Epithelial cell of esophagus (primary cell): ENCODE data around the gene C10orf120.

Experiments used
- DNase-seq: peaks from one replicate; pipeline ENCODE4 v3.0.0; 2010; ENCODE audit warnings: low read depth
- H3K4me3 ChIP-seq: 2 replicates; pipeline ENCODE4 v1.5.1; 2011; ENCODE audit warnings: mild to moderate bottlenecking, low read length, control low read depth
- CTCF ChIP-seq: IDR thresholded peaks from 2 replicates; pipeline ENCODE4 v1.5.1; 2011; ENCODE audit warnings: low read depth, mild to moderate bottlenecking, low read length, control low read depth, inconsistent platforms; ENCODE audit not compliant: insufficient read depth; ENCODE audit errors: missing control alignments

C10orf120 gene

GRCh38 chr10:122689146-122689820 is 10.4 kb downstream of the C10orf120 start:
- no peak for TF ChIP-seq CTCF
- no peak for DNase-seq
- H3K4me3 ChIP-seq, result no peak overlapping the region

GRCh38 chr10:122688293-122688989 is 11.2 kb downstream of the C10orf120 start:
- no peak overlapping the region for H3K4me3 ChIP-seq
- peak; percentile 27 for TF ChIP-seq CTCF
- DNase-seq, result peak; percentile 44

- no peak overlapping the region for H3K4me3 ChIP-seq
- no peak for DNase-seq
- TF ChIP-seq CTCF, result no peak
These were observed 17.1 kb downstream of the C10orf120 start for GRCh38 chr10:122682522-122682921.

- no peak for DNase-seq
- no peak for TF ChIP-seq CTCF
These were observed 21.4 kb downstream of the C10orf120 start for GRCh38 chr10:122678266-122678665.

GRCh38 chr10:122675278-122675677 is 24.4 kb downstream of the C10orf120 start:
- no peak overlapping the region for H3K4me3 ChIP-seq
- DNase-seq, result no peak
- TF ChIP-seq CTCF, result no peak

More at GRCh38 chr10:122678266-122678665, 21.4 kb downstream of the C10orf120 start:
- no peak overlapping the region for H3K4me3 ChIP-seq

- H3K4me3 ChIP-seq, result no peak overlapping the region
- TF ChIP-seq CTCF, result no peak
- DNase-seq, result no peak
These were observed 24.9 kb downstream of the C10orf120 start for GRCh38 chr10:122674781-122675180.
